Progenitor cell of endocrine pancreas (in vitro differentiated cells): ENCODE results near the gene SPPL3. TPM values are rescaled to one million over a fixed set of nuclear protein-coding genes. Genes with fewer than 3 reads are reported as not detected.

Source experiments
- DNase-seq: peaks from one replicate; pipeline ENCODE4 v3.0.0; 2021; ENCODE audit warnings: low spot score; ENCODE audit not compliant: unreplicated experiment
- H3K27ac Mint-ChIP-seq: 2 replicates; pipeline ENCODE4 v1.8.0; 2021; ENCODE audit warnings: mild to moderate bottlenecking, moderate library complexity, mixed read lengths
- H3K27me3 Mint-ChIP-seq: 2 replicates; pipeline ENCODE4 v1.8.0; 2021; ENCODE audit warnings: mixed read lengths
- H3K36me3 Mint-ChIP-seq: 2 replicates; pipeline ENCODE4 v1.8.0; 2022; ENCODE audit warnings: mixed read lengths; ENCODE audit not compliant: insufficient read depth
- H3K4me1 Mint-ChIP-seq: 2 replicates; pipeline ENCODE4 v1.8.0; 2021; ENCODE audit warnings: low read depth, mixed read lengths
- H3K4me3 Mint-ChIP-seq: 2 replicates; pipeline ENCODE4 v1.8.0; 2021; ENCODE audit warnings: low read depth, mild to moderate bottlenecking, moderate library complexity, mixed read lengths
- H3K9me3 Mint-ChIP-seq: 2 replicates; pipeline ENCODE4 v1.8.0; 2021; ENCODE audit warnings: low read depth, mixed read lengths
- CTCF ChIP-seq: fragments of 200-600 bp; sonication (generic); IDR thresholded peaks from one replicate; pipeline ENCODE4 v1.5.0; 2021; ENCODE audit warnings: antibody characterized with exemption, mild to moderate bottlenecking; ENCODE audit not compliant: unreplicated experiment
- total RNA-seq: library from RNA; stranded (reverse); gene quantifications from 2 replicates; pipeline ENCODE4 v1.2.1, GENCODE V29; 2021

Gene SPPL3
- total RNA-seq, 1 donor from 2014 or later, result 70.2 TPM

- H3K36me3 Mint-ChIP-seq, result peaks cover 8% of the 10 kb centered on the region
- H3K9me3 Mint-ChIP-seq, result no peaks in the 10 kb centered on the region
- no peak for TF ChIP-seq CTCF
- no peak overlapping the region for H3K4me3 Mint-ChIP-seq
- H3K27me3 Mint-ChIP-seq, result no peaks in the 10 kb centered on the region
- H3K4me1 Mint-ChIP-seq, result peaks cover 8% of the 10 kb centered on the region
- no peak for DNase-seq
- H3K27ac Mint-ChIP-seq, result no peak overlapping the region
Observed at GRCh38 chr12:120895532-120895931, 8.6 kb downstream of the SPPL3 start.

- H3K4me1 Mint-ChIP-seq, result peaks cover 8% of the 10 kb centered on the region
- no peaks in the 10 kb centered on the region for H3K9me3 Mint-ChIP-seq
- no peaks in the 10 kb centered on the region for H3K27me3 Mint-ChIP-seq
- H3K27ac Mint-ChIP-seq, result peak overlapping the region; percentile 3
- H3K4me3 Mint-ChIP-seq, result no peak overlapping the region
- peaks cover 6% of the 10 kb centered on the region for H3K36me3 Mint-ChIP-seq
- no peak for DNase-seq
- TF ChIP-seq CTCF, result no peak
Observed at GRCh38 chr12:120892265-120892664, 11.9 kb downstream of the SPPL3 start.

- peaks cover 6% of the 10 kb centered on the region for H3K36me3 Mint-ChIP-seq
- H3K4me1 Mint-ChIP-seq, result peaks cover 13% of the 10 kb centered on the region
- H3K27ac Mint-ChIP-seq, result no peak overlapping the region
- no peaks in the 10 kb centered on the region for H3K9me3 Mint-ChIP-seq
- no peak for TF ChIP-seq CTCF
- H3K27me3 Mint-ChIP-seq, result no peaks in the 10 kb centered on the region
- no peak for DNase-seq
- H3K4me3 Mint-ChIP-seq, result no peak overlapping the region
Observed at GRCh38 chr12:120890963-120891362, 13.2 kb downstream of the SPPL3 start.

GRCh38 chr12:120887253-120888043, 16.7 kb downstream of the SPPL3 start:
- DNase-seq, result no peak
- H3K9me3 Mint-ChIP-seq, result no peaks in the 10 kb centered on the region
- H3K27ac Mint-ChIP-seq, result no peak overlapping the region
- peaks cover 10% of the 10 kb centered on the region for H3K4me1 Mint-ChIP-seq
- H3K36me3 Mint-ChIP-seq, result peaks cover 2% of the 10 kb centered on the region
- H3K4me3 Mint-ChIP-seq, result no peak overlapping the region
- TF ChIP-seq CTCF, result no peak
- H3K27me3 Mint-ChIP-seq, result no peaks in the 10 kb centered on the region

- no peak for TF ChIP-seq CTCF
- Mint-ChIP-seq H3K36me3 (peaks cover 2% of the 10 kb centered on the region), H3K27me3 (no peaks in the 10 kb centered on the region), H3K9me3 (no peaks in the 10 kb centered on the region), H3K27ac (no peak overlapping the region), H3K4me3 (no peak overlapping the region), H3K4me1 (peaks cover 9% of the 10 kb centered on the region)
- DNase-seq, result no peak
Observed at GRCh38 chr12:120886199-120887018, 17.7 kb downstream of the SPPL3 start.
